CD4-positive, alpha-beta T cell treated with Interleukin-4 for 1 hour (primary cell): ENCODE measurements around the gene PTK7.
A peak's percentile ranks its signal among the peaks of the same experiment; 100 is the strongest.
"Not testable (repeated sequence)": the region's sequence is repeated elsewhere in the genome, so short reads cannot be mapped to it uniquely, and the experiment has no call there.

Source experiments
- DNase-seq, 2 donors: peaks; one replicate each; pipeline ENCODE4 v3.0.0-alpha.2; 2020 to 2022

The PTK7 gene

GRCh38 chr6:43054206-43054943, 21.7 kb upstream of the PTK7 start:
- DNase-seq = no peak

- DNase-seq = no peak
Observed at GRCh38 chr6:43055966-43056365, 20.1 kb upstream of the PTK7 start.

GRCh38 chr6:43058531-43058930, 17.6 kb upstream of the PTK7 start:
- DNase-seq = no peak

GRCh38 chr6:43059168-43060033, 16.7 kb upstream of the PTK7 start, which contains the start of the genes KLC4 and MRPL2:
TSS of gene KLC4 (plus strand) at chr6:43059631. CDS start at chr6:43061336, 1,705 bp downstream.
TSS of gene MRPL2 (minus strand) at chr6:43059434. CDS start at chr6:43059381, 53 bp downstream.
- DNase-seq = peak; percentile 99

GRCh38 chr6:43060034-43060754, 15.9 kb upstream of the PTK7 start:
- no peak for DNase-seq

GRCh38 chr6:43060755-43061633, 15.1 kb upstream of the PTK7 start:
- no peak for DNase-seq

- DNase-seq = no peak
Observed at GRCh38 chr6:43061861-43062260, 14.3 kb upstream of the PTK7 start.

GRCh38 chr6:43062818-43063217, 13.3 kb upstream of the PTK7 start:
- no peak for DNase-seq

GRCh38 chr6:43070028-43070632, 6.0 kb upstream of the PTK7 start:
- peak in 1 of 2 donors; percentile 41 for DNase-seq

- DNase-seq = no peak
Observed at GRCh38 chr6:43074847-43075669, 1.1 kb upstream of the PTK7 start.

- no peak for DNase-seq
Observed at GRCh38 chr6:43076464-43077332, 584 bp downstream of the PTK7 start.

GRCh38 chr6:43077333-43077809, 1.3 kb downstream of the PTK7 start:
- DNase-seq = no peak

- no peak for DNase-seq
Observed at GRCh38 chr6:43077981-43078511, 1.9 kb downstream of the PTK7 start.

- no peak for DNase-seq
Observed at GRCh38 chr6:43078691-43079090, 2.6 kb downstream of the PTK7 start.

- no peak for DNase-seq
Observed at GRCh38 chr6:43081043-43081442, 4.9 kb downstream of the PTK7 start.

GRCh38 chr6:43081922-43082321, 5.8 kb downstream of the PTK7 start:
- DNase-seq = not testable (repeated sequence)

- DNase-seq = no peak
Observed at GRCh38 chr6:43082806-43083655, 6.9 kb downstream of the PTK7 start.

GRCh38 chr6:43086022-43086658, 10.0 kb downstream of the PTK7 start:
- no peak for DNase-seq
